ENCODE measurements around the gene GNG2. TPM values are rescaled to one million over a fixed set of nuclear protein-coding genes. Genes with fewer than 3 reads are reported as not detected.

Gene GNG2
- total and polyA plus RNA-seq, 10 of the 15 experiments (the other 5 are each of a cell fraction or from before 2014, with no cell fraction given), result 31.6 to 114 (median 66.4) TPM

- TF ChIP-seq DPF2 (IDR thresholded peaks at IDR 0.05) (peak; percentile 93), HCFC1 (IDR thresholded peaks at IDR 0.05; ENCODE audit: low read length) (no peak), SPI1 (IDR thresholded peaks at IDR 0.05; ENCODE audit: borderline replicate concordance, insufficient read depth, low read depth, low read length) (peak; percentile 75; the same call in 1 of the 2 replicates), ATF3 (IDR thresholded peaks at IDR 0.05; ENCODE audit: borderline replicate concordance, extremely low read depth, low read depth, low read length) (no peak), NKRF (conservative IDR thresholded peaks at IDR 0.05) (no peak), FOS (IDR thresholded peaks at IDR 0.05; ENCODE audit: borderline replicate concordance, extremely low read depth, insufficient read length) (no peak), ZNF622 (IDR thresholded peaks at IDR 0.05) (no peak), KLF5 (IDR thresholded peaks at IDR 0.05; ENCODE audit: partially characterized antibody) (no peak), TAF1 (IDR thresholded peaks at IDR 0.05; ENCODE audit: borderline replicate concordance, low read depth, low read length) (no peak), ASH2L (IDR thresholded peaks at IDR 0.05; ENCODE audit: borderline replicate concordance, low read depth) (no peak), ZBTB33 (IDR thresholded peaks at IDR 0.05) (no peak), YY1 (IDR thresholded peaks at IDR 0.05; ENCODE audit: low read depth, low read length) (0 out of 2 replicates have a peak, but pooled peaks have one; percentile 29), HDAC6 (IDR thresholded peaks at IDR 0.05; ENCODE audit: unreplicated experiment) (no peak), SMAD5 (IDR thresholded peaks at IDR 0.05; ENCODE audit: low read depth) (no peak)
- TF ChIP-seq, protein P1, sequence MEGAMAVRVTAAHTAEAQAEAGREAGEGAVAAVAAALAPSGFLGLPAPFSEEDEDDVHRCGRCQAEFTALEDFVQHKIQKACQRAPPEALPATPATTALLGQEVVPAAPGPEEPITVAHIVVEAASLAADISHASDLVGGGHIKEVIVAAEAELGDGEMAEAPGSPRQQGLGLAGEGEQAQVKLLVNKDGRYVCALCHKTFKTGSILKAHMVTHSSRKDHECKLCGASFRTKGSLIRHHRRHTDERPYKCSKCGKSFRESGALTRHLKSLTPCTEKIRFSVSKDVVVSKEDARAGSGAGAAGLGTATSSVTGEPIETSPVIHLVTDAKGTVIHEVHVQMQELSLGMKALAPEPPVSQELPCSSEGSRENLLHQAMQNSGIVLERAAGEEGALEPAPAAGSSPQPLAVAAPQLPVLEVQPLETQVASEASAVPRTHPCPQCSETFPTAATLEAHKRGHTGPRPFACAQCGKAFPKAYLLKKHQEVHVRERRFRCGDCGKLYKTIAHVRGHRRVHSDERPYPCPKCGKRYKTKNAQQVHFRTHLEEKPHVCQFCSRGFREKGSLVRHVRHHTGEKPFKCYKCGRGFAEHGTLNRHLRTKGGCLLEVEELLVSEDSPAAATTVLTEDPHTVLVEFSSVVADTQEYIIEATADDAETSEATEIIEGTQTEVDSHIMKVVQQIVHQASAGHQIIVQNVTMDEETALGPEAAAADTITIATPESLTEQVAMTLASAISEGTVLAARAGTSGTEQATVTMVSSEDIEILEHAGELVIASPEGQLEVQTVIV (IDR thresholded peaks at IDR 0.05; ENCODE audit: borderline replicate concordance, partially characterized antibody), result no peak
- TF ChIP-seq, protein P2, sequence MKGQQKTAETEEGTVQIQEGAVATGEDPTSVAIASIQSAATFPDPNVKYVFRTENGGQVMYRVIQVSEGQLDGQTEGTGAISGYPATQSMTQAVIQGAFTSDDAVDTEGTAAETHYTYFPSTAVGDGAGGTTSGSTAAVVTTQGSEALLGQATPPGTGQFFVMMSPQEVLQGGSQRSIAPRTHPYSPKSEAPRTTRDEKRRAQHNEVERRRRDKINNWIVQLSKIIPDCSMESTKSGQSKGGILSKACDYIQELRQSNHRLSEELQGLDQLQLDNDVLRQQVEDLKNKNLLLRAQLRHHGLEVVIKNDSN (IDR thresholded peaks at IDR 0.05; ENCODE audit: borderline replicate concordance, extremely low read length, insufficient read depth, low read depth, low read length), result no peak
- TF ChIP-seq, protein P3, sequence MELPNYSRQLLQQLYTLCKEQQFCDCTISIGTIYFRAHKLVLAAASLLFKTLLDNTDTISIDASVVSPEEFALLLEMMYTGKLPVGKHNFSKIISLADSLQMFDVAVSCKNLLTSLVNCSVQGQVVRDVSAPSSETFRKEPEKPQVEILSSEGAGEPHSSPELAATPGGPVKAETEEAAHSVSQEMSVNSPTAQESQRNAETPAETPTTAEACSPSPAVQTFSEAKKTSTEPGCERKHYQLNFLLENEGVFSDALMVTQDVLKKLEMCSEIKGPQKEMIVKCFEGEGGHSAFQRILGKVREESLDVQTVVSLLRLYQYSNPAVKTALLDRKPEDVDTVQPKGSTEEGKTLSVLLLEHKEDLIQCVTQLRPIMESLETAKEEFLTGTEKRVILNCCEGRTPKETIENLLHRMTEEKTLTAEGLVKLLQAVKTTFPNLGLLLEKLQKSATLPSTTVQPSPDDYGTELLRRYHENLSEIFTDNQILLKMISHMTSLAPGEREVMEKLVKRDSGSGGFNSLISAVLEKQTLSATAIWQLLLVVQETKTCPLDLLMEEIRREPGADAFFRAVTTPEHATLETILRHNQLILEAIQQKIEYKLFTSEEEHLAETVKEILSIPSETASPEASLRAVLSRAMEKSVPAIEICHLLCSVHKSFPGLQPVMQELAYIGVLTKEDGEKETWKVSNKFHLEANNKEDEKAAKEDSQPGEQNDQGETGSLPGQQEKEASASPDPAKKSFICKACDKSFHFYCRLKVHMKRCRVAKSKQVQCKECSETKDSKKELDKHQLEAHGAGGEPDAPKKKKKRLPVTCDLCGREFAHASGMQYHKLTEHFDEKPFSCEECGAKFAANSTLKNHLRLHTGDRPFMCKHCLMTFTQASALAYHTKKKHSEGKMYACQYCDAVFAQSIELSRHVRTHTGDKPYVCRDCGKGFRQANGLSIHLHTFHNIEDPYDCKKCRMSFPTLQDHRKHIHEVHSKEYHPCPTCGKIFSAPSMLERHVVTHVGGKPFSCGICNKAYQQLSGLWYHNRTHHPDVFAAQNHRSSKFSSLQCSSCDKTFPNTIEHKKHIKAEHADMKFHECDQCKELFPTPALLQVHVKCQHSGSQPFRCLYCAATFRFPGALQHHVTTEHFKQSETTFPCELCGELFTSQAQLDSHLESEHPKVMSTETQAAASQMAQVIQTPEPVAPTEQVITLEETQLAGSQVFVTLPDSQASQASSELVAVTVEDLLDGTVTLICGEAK (IDR thresholded peaks at IDR 0.05; ENCODE audit: borderline replicate concordance), result no peak; the same call in 1 of the 2 replicates
These were observed 12.9 kb downstream of the GNG2 start (continued) for GRCh38 chr14:51873221-51873893.
